Keratinocyte (primary cell): ENCODE data around the gene DDX20. TPM values are rescaled to one million over a fixed set of nuclear protein-coding genes. Genes with fewer than 3 reads are reported as not detected.
A peak's percentile ranks its signal among the peaks of the same experiment; 100 is the strongest.

ENCODE experiments used
- DNase-seq: peaks from one replicate; pipeline ENCODE4 v3.0.0-alpha.2; 2011; ENCODE audit warnings: low read depth, missing footprints, low spot score
- FAIRE-seq: peaks from 2 replicates; lab custom pipeline; 2011; peaks lifted over from hg19 to GRCh38; lab: Jason Lieb, UNC
- H2AFZ ChIP-seq: 2 replicates; pipeline ENCODE4 v1.6.0; 2012; ENCODE audit warnings: low read length, control low read depth, inconsistent platforms; ENCODE audit not compliant: control insufficient read depth
- H3K27ac ChIP-seq: 2 replicates; pipeline ENCODE4 v1.5.1; 2011; ENCODE audit warnings: low read length; ENCODE audit not compliant: control insufficient read depth, insufficient read depth
- H3K27me3 ChIP-seq: 3 replicates; pipeline ENCODE4 v1.6.0; 2011; ENCODE audit warnings: low read length; ENCODE audit not compliant: control insufficient read depth, insufficient read depth; ENCODE audit errors: extremely low read depth
- H3K36me3 ChIP-seq, 2 experiments: 2 replicates in 1 of 2; 3 replicates in 1 of 2; pipeline ENCODE4 v1.5.1; 2011; ENCODE audit warnings: low read length in 2 of 2, mild to moderate bottlenecking in 1 of 2; ENCODE audit not compliant: control insufficient read depth in 2 of 2, insufficient read depth in 2 of 2; ENCODE audit errors: extremely low read depth in 1 of 2
- H3K4me1 ChIP-seq: 3 replicates; pipeline ENCODE4 v1.5.1; 2011; ENCODE audit warnings: low read length; ENCODE audit not compliant: control insufficient read depth, insufficient read depth; ENCODE audit errors: extremely low read depth
- H3K4me2 ChIP-seq: 3 replicates; pipeline ENCODE4 v1.6.0; 2011; ENCODE audit warnings: low read depth, low read length; ENCODE audit not compliant: control insufficient read depth, insufficient read depth; ENCODE audit errors: extremely low read depth
- H3K4me3 ChIP-seq, 3 experiments: fragments of 200-600 bp in 1 of 3; sonication (generic) in 1 of 3; 2 replicates in 2 of 3; 3 replicates in 1 of 3; pipeline ENCODE4 v1.5.1; 2011 to 2016; ENCODE audit warnings: low read length in 3 of 3, mild to moderate bottlenecking in 3 of 3, control low read depth in 2 of 3, inconsistent platforms in 1 of 3, low read depth in 1 of 3, mixed read lengths in 1 of 3, mixed run types in 1 of 3, moderate library complexity in 1 of 3; ENCODE audit not compliant: control insufficient read depth in 2 of 3, insufficient read depth in 2 of 3; ENCODE audit errors: extremely low read depth in 1 of 3
- H3K79me2 ChIP-seq: 2 replicates; pipeline ENCODE4 v1.6.0; 2012; ENCODE audit warnings: low read length; ENCODE audit not compliant: control insufficient read depth, insufficient read depth
- H3K9ac ChIP-seq: 3 replicates; pipeline ENCODE4 v1.6.0; 2011; ENCODE audit warnings: low read length; ENCODE audit not compliant: control insufficient read depth, insufficient read depth; ENCODE audit errors: extremely low read depth
- H3K9me1 ChIP-seq: 3 replicates; pipeline ENCODE4 v1.6.0; 2011; ENCODE audit warnings: low read length; ENCODE audit not compliant: control insufficient read depth, insufficient read depth; ENCODE audit errors: extremely low read depth
- H3K9me3 ChIP-seq: 2 replicates; pipeline ENCODE4 v1.5.1; 2012; ENCODE audit warnings: low read depth, low read length; ENCODE audit not compliant: control insufficient read depth
- H4K20me1 ChIP-seq: 3 replicates; pipeline ENCODE4 v1.6.0; 2011; ENCODE audit warnings: low read length; ENCODE audit not compliant: control insufficient read depth, insufficient read depth; ENCODE audit errors: extremely low read depth
- EZH2 ChIP-seq: IDR thresholded peaks from one replicate; pipeline ENCODE4 v1.6.1; 2012; ENCODE audit warnings: inconsistent platforms, mild to moderate bottlenecking, low read length, moderate library complexity
- dilution Hi-C: fragments of 300-500 bp; cut with MboI; formaldehyde crosslinking; loops from one replicate; pipeline ENCODE4 v1.7.0; 2020; ENCODE audit warnings: low sequenced_read_pairs; ENCODE audit not compliant: extremely low pct_ligation_motif_present
- polyA plus RNA-seq, 5 experiments: library from polyadenylated mRNA; depleted of rRNA in 3 of 5; stranded (reverse) in 3 of 5; stranded (forward) in 1 of 5; unstranded in 1 of 5; fragments of >200 nt; gene quantifications; 1 replicate in 1 of 5; 2 replicates in 3 of 5; 3 replicates in 1 of 5; pipeline versions ENCODE4 v1.2.1 to v1.2.3, GENCODE V29; 2011 to 2012; ENCODE audit warnings: missing spikeins in 2 of 5, low read depth in 1 of 5, low replicate concordance in 1 of 5
- TF ChIP-seq, protein P1 (sequence below), 3 experiments: IDR thresholded peaks in 1 of 3; conservative IDR thresholded peaks in 1 of 3; optimal IDR thresholded peaks in 1 of 3; 2 replicates in 2 of 3; 3 replicates in 1 of 3; pipeline versions ENCODE3 to v1.5.1; 2011; ENCODE audit warnings: low read length in 3 of 3, mild to moderate bottlenecking in 3 of 3, moderate library complexity in 2 of 3, control low read depth in 1 of 3, inconsistent platforms in 1 of 3; ENCODE audit not compliant: insufficient read depth in 2 of 3; ENCODE audit errors: extremely low read depth in 1 of 3

Gene DDX20
- polyA plus RNA-seq, 1 donor (not counting 4 experiments of a cell fraction or from before 2014, with no cell fraction given), result 14.8 TPM

DNA sequence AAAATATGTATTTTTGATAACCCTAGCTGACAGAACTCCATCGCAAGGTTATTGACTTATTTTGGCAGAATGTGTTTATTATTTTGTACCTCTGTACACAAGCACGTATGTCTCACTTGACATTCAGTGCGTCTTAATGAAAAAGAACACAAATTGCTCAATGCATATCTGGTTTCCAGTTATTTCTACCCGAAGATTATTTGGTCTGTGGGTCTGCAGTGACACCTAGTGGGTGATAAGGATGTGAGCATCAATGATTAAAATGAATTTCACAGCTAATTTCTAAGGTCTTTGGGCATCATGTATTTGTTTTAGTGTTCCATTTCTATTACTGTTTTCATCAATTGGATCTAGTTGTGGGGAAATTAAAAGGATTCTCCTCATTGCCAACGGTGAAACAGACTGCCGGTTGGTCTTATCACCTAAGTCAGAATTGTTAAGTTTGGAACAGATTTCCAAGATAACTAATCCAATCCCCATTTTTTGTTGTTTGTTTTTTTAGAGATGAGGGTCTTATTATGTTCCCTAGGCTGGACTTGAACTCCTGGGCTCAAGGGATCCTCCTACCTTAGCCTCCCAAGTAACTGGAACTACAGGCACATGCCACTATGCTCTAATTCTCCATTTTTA is 13.9 kb downstream of the DDX20 start:
- Histone ChIP-seq H3K36me3 (peaks cover 7 to 13% of the 10 kb centered on the region in 2 experiments), H3K27me3 (no peaks in the 10 kb centered on the region), H3K9me3 (no peaks in the 10 kb centered on the region), H3K79me2 (no peaks in the 10 kb centered on the region), H3K27ac (no peak overlapping the region), H3K9me1 (no peaks in the 10 kb centered on the region), H2AFZ (no peak overlapping the region), H3K4me1 (no peaks in the 10 kb centered on the region), H3K9ac (no peak overlapping the region), H4K20me1 (no peaks in the 10 kb centered on the region), H3K4me3 (no peak overlapping the region), H3K4me2 (no peak overlapping the region)
- FAIRE-seq, result peak; percentile 70
- DNase-seq, result no peak
- TF ChIP-seq EZH2, result no peak
- TF ChIP-seq, protein P1, sequence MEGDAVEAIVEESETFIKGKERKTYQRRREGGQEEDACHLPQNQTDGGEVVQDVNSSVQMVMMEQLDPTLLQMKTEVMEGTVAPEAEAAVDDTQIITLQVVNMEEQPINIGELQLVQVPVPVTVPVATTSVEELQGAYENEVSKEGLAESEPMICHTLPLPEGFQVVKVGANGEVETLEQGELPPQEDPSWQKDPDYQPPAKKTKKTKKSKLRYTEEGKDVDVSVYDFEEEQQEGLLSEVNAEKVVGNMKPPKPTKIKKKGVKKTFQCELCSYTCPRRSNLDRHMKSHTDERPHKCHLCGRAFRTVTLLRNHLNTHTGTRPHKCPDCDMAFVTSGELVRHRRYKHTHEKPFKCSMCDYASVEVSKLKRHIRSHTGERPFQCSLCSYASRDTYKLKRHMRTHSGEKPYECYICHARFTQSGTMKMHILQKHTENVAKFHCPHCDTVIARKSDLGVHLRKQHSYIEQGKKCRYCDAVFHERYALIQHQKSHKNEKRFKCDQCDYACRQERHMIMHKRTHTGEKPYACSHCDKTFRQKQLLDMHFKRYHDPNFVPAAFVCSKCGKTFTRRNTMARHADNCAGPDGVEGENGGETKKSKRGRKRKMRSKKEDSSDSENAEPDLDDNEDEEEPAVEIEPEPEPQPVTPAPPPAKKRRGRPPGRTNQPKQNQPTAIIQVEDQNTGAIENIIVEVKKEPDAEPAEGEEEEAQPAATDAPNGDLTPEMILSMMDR (optimal IDR thresholded peaks at IDR 0.05 in 1 of 3, IDR thresholded peaks at IDR 0.05 in 1 of 3, conservative IDR thresholded peaks at IDR 0.05 in 1 of 3; ENCODE audit: extremely low read depth in 1 of 3, insufficient read depth in 2 of 3, low read length in 3 of 3), result peak; percentile 44 to 77 (median 48)
- dilution Hi-C loops, result no loop called here

DNA sequence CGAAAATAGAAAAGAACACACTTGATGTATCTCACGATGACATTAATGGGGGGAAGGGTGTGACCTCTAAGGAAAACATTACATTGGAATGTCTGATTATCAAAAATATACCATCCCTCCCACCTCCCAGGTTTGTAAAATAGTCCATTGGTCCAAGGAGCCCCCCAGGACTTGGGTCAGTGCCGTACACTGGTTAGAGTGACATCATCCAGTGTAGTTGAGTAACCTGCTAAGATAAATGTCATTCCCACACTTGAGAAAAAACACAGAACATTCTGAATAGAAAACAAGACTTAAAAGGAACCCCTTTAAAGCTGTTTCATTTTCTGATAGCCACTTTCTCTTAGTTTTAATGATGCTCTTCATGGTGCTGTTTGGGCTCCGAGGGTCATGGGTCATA is 15.2 kb downstream of the DDX20 start:
- DNase-seq, result no peak
- no peaks in the 10 kb centered on the region for H3K9me1 ChIP-seq
- dilution Hi-C loops, result no loop called here
- no peak overlapping the region for H3K9ac ChIP-seq
- no peaks in the 10 kb centered on the region for H3K9me3 ChIP-seq
- no peaks in the 10 kb centered on the region for H3K4me1 ChIP-seq
- H2AFZ ChIP-seq, result no peak overlapping the region
- no peak for TF ChIP-seq EZH2
- TF ChIP-seq, protein P1 (optimal IDR thresholded peaks at IDR 0.05 in 1 of 3, IDR thresholded peaks at IDR 0.05 in 1 of 3, conservative IDR thresholded peaks at IDR 0.05 in 1 of 3; ENCODE audit: extremely low read depth in 1 of 3, insufficient read depth in 2 of 3, low read length in 3 of 3), result no peak
- no peaks in the 10 kb centered on the region for H3K27me3 ChIP-seq
- H3K4me2 ChIP-seq, result no peak overlapping the region
- no peak for FAIRE-seq
- H3K79me2 ChIP-seq, result no peaks in the 10 kb centered on the region
- no peak overlapping the region for H3K27ac ChIP-seq
- H3K36me3 ChIP-seq, result peaks cover 5 to 10% of the 10 kb centered on the region in 2 experiments
- H4K20me1 ChIP-seq, result no peaks in the 10 kb centered on the region
- no peak overlapping the region for H3K4me3 ChIP-seq
